ENCODE results near the gene TMEM91. TPM values are rescaled to one million over a fixed set of nuclear protein-coding genes. Genes with fewer than 3 reads are reported as not detected.
A peak's percentile ranks its signal among the peaks of the same experiment; 100 is the strongest.

TMEM91 gene
- total RNA-seq (2021) (5.3 to 6.0 TPM (median 5.3 TPM) in 3 replicates), Bru-seq, nascent RNA (percentile 53 among the genes with signal in this experiment)
- long read RNA-seq, experiment 1, partial matches to known transcripts = 0 of 5 reads
- long read RNA-seq, experiment 1, other reads (novel, unspliced or antisense) = 1 of 5 reads
- long read RNA-seq, experiment 2, partial matches to known transcripts = 0 of 6 reads
- long read RNA-seq, experiment 2, other reads (novel, unspliced or antisense) = 1 of 6 reads
- long read RNA-seq, experiment 3, partial matches to known transcripts = 0 of 5 reads
- long read RNA-seq, experiment 3, other reads (novel, unspliced or antisense) = 1 of 5 reads

DNA sequence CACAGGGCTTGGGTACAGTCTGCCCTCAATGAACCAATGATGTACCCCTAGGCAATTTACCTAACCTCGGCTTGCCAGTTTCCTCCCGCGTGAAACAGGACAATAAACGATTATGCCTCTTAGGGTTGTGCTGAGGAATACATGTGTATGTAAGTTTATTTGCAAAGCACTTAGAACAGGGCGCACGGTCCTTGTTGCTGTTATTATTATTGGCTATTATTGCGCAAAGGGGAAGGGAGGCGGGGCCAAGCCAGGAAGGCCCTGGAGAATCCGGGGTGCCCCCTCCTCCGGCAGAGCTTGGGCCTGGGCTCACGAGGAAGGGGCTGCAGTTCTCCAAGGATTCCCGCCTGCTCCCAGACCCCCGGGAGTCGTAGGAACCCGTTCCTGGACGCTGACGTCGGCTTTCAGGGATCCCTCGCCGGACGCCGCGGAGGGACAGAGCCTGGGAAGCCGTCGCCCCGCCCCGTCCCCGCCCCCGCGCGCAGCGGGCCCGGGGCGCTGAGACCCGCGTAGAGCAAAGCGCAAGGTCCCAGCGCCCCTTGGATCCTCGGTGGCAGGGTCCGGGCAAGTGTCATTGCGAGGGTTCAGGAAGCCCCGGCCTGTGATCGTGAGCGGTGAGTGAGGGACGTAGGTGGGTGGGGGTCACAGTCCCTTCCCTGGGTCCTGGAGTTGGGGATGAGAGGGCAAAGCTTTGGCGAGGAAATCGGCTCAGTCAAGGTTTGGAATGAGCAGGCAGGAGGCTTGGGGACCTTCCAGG lies at the start of gene TMEM91:
Gene TMEM91 (plus strand): TSS at position 293 of the 757 bp plus-strand sequence. CDS start 1,777 bp downstream, outside the sequence.
- ATAC-seq (peak; percentile 79), DNase-seq (ENCODE audit: low spot score) (peak; percentile 76)
- TF ChIP-seq ERG (CRISPR knock-in tag; IDR thresholded peaks at IDR 0.05) (no peak), SP1 (CRISPR knock-in tag; conservative IDR thresholded peaks at IDR 0.05) (peak; percentile 49; the same call in 1 of the 2 replicates), PRRX2 (CRISPR knock-in tag; IDR thresholded peaks at IDR 0.05) (no peak)
- TF ChIP-seq, protein P1, sequence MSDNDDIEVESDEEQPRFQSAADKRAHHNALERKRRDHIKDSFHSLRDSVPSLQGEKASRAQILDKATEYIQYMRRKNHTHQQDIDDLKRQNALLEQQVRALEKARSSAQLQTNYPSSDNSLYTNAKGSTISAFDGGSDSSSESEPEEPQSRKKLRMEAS (CRISPR knock-in tag; IDR thresholded peaks at IDR 0.05) = peak; percentile 53; the same call in 1 of the 2 replicates
- ChIA-PET CTCF (interaction anchor here (0.6 to 6.2 kb wide), 5 partner anchors 12 to 71 kb away, joined by 3 to 45 read pairs (median 3); partner anchors contain the start of genes B9D2 and DMAC2), POLR2A (interaction anchor here (0.5 to 1.0 kb wide), 2 partner anchors 31 to 51 kb away, joined by 4 to 5 read pairs; partner anchors contain the start of gene B3GNT8)
- peak within 1 kb of the TSS; percentile 80 for H3K4me3 Mint-ChIP-seq
- H3K27ac Mint-ChIP-seq = peak within 1 kb of the TSS; percentile 79
- no peaks in the 10 kb centered on the region for H3K36me3 Mint-ChIP-seq
- H3K27me3 Mint-ChIP-seq (ENCODE audit: low read depth) = peaks cover 14% of the 10 kb centered on the region
- H3K4me1 Mint-ChIP-seq = peaks cover 17% of the 10 kb centered on the region
- no peaks in the 10 kb centered on the region for H3K9me3 Mint-ChIP-seq

DNA sequence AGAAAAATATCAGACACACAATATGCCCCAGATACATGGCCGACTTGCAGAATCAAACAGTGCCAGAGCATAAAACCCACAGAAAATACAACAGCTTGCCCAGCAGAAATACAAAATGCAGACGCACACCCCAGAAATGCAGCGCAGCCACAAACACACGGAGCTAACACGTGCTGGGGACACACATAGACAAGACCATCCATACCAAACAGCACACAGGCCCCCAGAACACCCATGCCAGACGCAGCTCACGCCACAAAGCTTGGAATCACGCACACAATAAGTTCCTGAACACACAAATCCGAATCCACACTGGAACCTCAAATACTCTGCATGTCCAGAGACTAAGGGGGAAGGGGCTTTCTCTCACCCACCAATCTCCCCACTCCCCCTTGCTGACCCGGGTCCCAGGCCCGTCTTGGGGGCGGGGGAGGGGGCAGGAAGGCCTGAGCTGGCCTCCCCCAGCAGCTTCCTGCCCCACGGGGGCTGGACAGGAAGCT lies 49.2 kb upstream of the TMEM91 start:
- H3K36me3 Mint-ChIP-seq = no peaks in the 10 kb centered on the region; the same call in 1 of the 2 replicates
- H3K4me3 Mint-ChIP-seq = peak overlapping the region; percentile 57
- ChIA-PET POLR2A (interaction anchor here (0.8 to 0.9 kb wide), 2 partner anchors 25 to 45 kb away, joined by 3 to 4 read pairs; no protein-coding TSS in a partner anchor), CTCF (interaction anchor here (1.4 to 4.8 kb wide), 5 partner anchors 18 to 237 kb away, joined by 3 to 44 read pairs (median 5); partner anchors contain the start of genes DMAC2 and TGFB1)
- H3K27me3 Mint-ChIP-seq (ENCODE audit: low read depth) = peaks cover 10% of the 10 kb centered on the region
- peaks cover 59% of the 10 kb centered on the region for H3K4me1 Mint-ChIP-seq
- DNase-seq (ENCODE audit: low spot score) (no peak), ATAC-seq (no peak)
- H3K27ac Mint-ChIP-seq = peak overlapping the region; percentile 11; the same call in 1 of the 2 replicates
- no peaks in the 10 kb centered on the region for H3K9me3 Mint-ChIP-seq
- no peak for TF ChIP-seq E2F4 (CRISPR knock-in tag; IDR thresholded peaks at IDR 0.05; ENCODE audit: borderline replicate concordance, low read depth)
- TF ChIP-seq NFATC4 (CRISPR knock-in tag; IDR thresholded peaks at IDR 0.05) = no peak
- no peak for TF ChIP-seq SOX15 (CRISPR knock-in tag; IDR thresholded peaks at IDR 0.05)
- TF ChIP-seq, protein P2, sequence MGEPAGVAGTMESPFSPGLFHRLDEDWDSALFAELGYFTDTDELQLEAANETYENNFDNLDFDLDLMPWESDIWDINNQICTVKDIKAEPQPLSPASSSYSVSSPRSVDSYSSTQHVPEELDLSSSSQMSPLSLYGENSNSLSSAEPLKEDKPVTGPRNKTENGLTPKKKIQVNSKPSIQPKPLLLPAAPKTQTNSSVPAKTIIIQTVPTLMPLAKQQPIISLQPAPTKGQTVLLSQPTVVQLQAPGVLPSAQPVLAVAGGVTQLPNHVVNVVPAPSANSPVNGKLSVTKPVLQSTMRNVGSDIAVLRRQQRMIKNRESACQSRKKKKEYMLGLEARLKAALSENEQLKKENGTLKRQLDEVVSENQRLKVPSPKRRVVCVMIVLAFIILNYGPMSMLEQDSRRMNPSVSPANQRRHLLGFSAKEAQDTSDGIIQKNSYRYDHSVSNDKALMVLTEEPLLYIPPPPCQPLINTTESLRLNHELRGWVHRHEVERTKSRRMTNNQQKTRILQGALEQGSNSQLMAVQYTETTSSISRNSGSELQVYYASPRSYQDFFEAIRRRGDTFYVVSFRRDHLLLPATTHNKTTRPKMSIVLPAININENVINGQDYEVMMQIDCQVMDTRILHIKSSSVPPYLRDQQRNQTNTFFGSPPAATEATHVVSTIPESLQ (CRISPR knock-in tag; IDR thresholded peaks at IDR 0.05) = no peak
- TF ChIP-seq ATF2 (CRISPR knock-in tag; IDR thresholded peaks at IDR 0.05; ENCODE audit: borderline replicate concordance, low read depth) = no peak
- no peak for TF ChIP-seq TP53 (CRISPR knock-in tag; IDR thresholded peaks at IDR 0.05)
- no peak for TF ChIP-seq FOXJ3 (CRISPR knock-in tag; IDR thresholded peaks at IDR 0.05; ENCODE audit: borderline replicate concordance)
- TF ChIP-seq TCF7 (CRISPR knock-in tag; IDR thresholded peaks at IDR 0.05; ENCODE audit: low read depth) = no peak
- no peak for TF ChIP-seq MYBL2 (CRISPR knock-in tag; IDR thresholded peaks at IDR 0.05)
- no peak for TF ChIP-seq NFYB (CRISPR knock-in tag; conservative IDR thresholded peaks at IDR 0.05; ENCODE audit: low read depth)
- TF ChIP-seq, protein P3, sequence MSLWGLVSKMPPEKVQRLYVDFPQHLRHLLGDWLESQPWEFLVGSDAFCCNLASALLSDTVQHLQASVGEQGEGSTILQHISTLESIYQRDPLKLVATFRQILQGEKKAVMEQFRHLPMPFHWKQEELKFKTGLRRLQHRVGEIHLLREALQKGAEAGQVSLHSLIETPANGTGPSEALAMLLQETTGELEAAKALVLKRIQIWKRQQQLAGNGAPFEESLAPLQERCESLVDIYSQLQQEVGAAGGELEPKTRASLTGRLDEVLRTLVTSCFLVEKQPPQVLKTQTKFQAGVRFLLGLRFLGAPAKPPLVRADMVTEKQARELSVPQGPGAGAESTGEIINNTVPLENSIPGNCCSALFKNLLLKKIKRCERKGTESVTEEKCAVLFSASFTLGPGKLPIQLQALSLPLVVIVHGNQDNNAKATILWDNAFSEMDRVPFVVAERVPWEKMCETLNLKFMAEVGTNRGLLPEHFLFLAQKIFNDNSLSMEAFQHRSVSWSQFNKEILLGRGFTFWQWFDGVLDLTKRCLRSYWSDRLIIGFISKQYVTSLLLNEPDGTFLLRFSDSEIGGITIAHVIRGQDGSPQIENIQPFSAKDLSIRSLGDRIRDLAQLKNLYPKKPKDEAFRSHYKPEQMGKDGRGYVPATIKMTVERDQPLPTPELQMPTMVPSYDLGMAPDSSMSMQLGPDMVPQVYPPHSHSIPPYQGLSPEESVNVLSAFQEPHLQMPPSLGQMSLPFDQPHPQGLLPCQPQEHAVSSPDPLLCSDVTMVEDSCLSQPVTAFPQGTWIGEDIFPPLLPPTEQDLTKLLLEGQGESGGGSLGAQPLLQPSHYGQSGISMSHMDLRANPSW (CRISPR knock-in tag; conservative IDR thresholded peaks at IDR 0.05; ENCODE audit: low read depth) = no peak
- TF ChIP-seq ZNF532 (CRISPR knock-in tag; IDR thresholded peaks at IDR 0.05; ENCODE audit: borderline replicate concordance) = no peak
- TF ChIP-seq NR3C1 (CRISPR knock-in tag; conservative IDR thresholded peaks at IDR 0.05; ENCODE audit: low read depth) = no peak
- no peak for TF ChIP-seq ZBTB21 (CRISPR knock-in tag; IDR thresholded peaks at IDR 0.05; ENCODE audit: borderline replicate concordance)

All from WTC11 (cell line).